Stimulated activated memory B cell treated with anti-CD40 and anti-IgM and Interleukin-4, amounts not matched to agents 10 μg/mL and 1 μg/mL and 100 μg/mL, for 72 hours (primary cell): ENCODE data around the gene TMEM236.
A peak's percentile ranks its signal among the peaks of the same experiment; 100 is the strongest.

Experiments used
- ATAC-seq: fragments of 150-1000 bp; cut with Tn5 transposase; 2 replicates; pipeline ENCODE4 v1.10.0; 2021
- H3K27ac Mint-ChIP-seq: one replicate; pipeline ENCODE4 v1.8.0; 2022; ENCODE audit warnings: mild to moderate bottlenecking, mixed read lengths
- H3K27me3 Mint-ChIP-seq: one replicate; pipeline ENCODE4 v1.8.0; 2022; ENCODE audit warnings: mixed read lengths
- H3K36me3 Mint-ChIP-seq: one replicate; pipeline ENCODE4 v1.8.0; 2022; ENCODE audit warnings: mixed read lengths
- H3K4me1 Mint-ChIP-seq: one replicate; pipeline ENCODE4 v1.8.0; 2022; ENCODE audit warnings: mixed read lengths
- H3K4me3 Mint-ChIP-seq: one replicate; pipeline ENCODE4 v1.8.0; 2022; ENCODE audit warnings: mild to moderate bottlenecking, moderate library complexity, mixed read lengths
- H3K9me3 Mint-ChIP-seq: one replicate; pipeline ENCODE4 v1.8.0; 2022; ENCODE audit warnings: mixed read lengths

Gene TMEM236

GRCh38 chr10:17790651-17791050 is 38.6 kb downstream of the TMEM236 start:
- no peak overlapping the region for H3K4me3 Mint-ChIP-seq
- ATAC-seq, result no peak
- H3K27ac Mint-ChIP-seq, result no peak overlapping the region
- H3K9me3 Mint-ChIP-seq, result no peaks in the 10 kb centered on the region
- H3K4me1 Mint-ChIP-seq, result no peaks in the 10 kb centered on the region
- H3K36me3 Mint-ChIP-seq, result no peaks in the 10 kb centered on the region
- H3K27me3 Mint-ChIP-seq, result no peaks in the 10 kb centered on the region

GRCh38 chr10:17792991-17793390 is 41.0 kb downstream of the TMEM236 start:
- Mint-ChIP-seq H3K4me1 (no peaks in the 10 kb centered on the region), H3K27me3 (no peaks in the 10 kb centered on the region), H3K9me3 (no peaks in the 10 kb centered on the region), H3K36me3 (no peaks in the 10 kb centered on the region), H3K4me3 (no peak overlapping the region), H3K27ac (no peak overlapping the region)
- no peak for ATAC-seq

GRCh38 chr10:17793823-17794644 is 42.0 kb downstream of the TMEM236 start:
- Mint-ChIP-seq H3K4me1 (no peaks in the 10 kb centered on the region), H3K9me3 (no peaks in the 10 kb centered on the region), H3K27ac (no peak overlapping the region), H3K36me3 (no peaks in the 10 kb centered on the region), H3K4me3 (no peak overlapping the region), H3K27me3 (no peaks in the 10 kb centered on the region)
- no peak for ATAC-seq

GRCh38 chr10:17795083-17795482 is 43.1 kb downstream of the TMEM236 start:
- Mint-ChIP-seq H3K36me3 (no peaks in the 10 kb centered on the region), H3K4me3 (no peak overlapping the region), H3K27ac (no peak overlapping the region), H3K4me1 (no peaks in the 10 kb centered on the region), H3K9me3 (no peaks in the 10 kb centered on the region), H3K27me3 (no peaks in the 10 kb centered on the region)
- ATAC-seq, result no peak

- Mint-ChIP-seq H3K27me3 (no peaks in the 10 kb centered on the region), H3K9me3 (no peaks in the 10 kb centered on the region), H3K27ac (no peak overlapping the region), H3K4me1 (no peaks in the 10 kb centered on the region), H3K4me3 (no peak overlapping the region), H3K36me3 (no peaks in the 10 kb centered on the region)
- no peak for ATAC-seq
Measured at GRCh38 chr10:17795813-17796594, 44.0 kb downstream of the TMEM236 start.

- no peaks in the 10 kb centered on the region for H3K9me3 Mint-ChIP-seq
- H3K4me1 Mint-ChIP-seq, result no peaks in the 10 kb centered on the region
- ATAC-seq, result no peak
- no peak overlapping the region for H3K4me3 Mint-ChIP-seq
- H3K36me3 Mint-ChIP-seq, result no peaks in the 10 kb centered on the region
- H3K27me3 Mint-ChIP-seq, result no peaks in the 10 kb centered on the region
- H3K27ac Mint-ChIP-seq, result no peak overlapping the region
Measured at GRCh38 chr10:17801507-17801906, 49.5 kb downstream of the TMEM236 start.

- ATAC-seq, result no peak
- H3K9me3 Mint-ChIP-seq, result no peaks in the 10 kb centered on the region
- no peaks in the 10 kb centered on the region for H3K27me3 Mint-ChIP-seq
- no peak overlapping the region for H3K4me3 Mint-ChIP-seq
- H3K36me3 Mint-ChIP-seq, result no peaks in the 10 kb centered on the region
- no peaks in the 10 kb centered on the region for H3K4me1 Mint-ChIP-seq
- H3K27ac Mint-ChIP-seq, result no peak overlapping the region
Measured at GRCh38 chr10:17802350-17802749, 50.3 kb downstream of the TMEM236 start.

- Mint-ChIP-seq H3K9me3 (no peaks in the 10 kb centered on the region), H3K4me3 (no peak overlapping the region)
- no peak for ATAC-seq
Measured at GRCh38 chr10:17802976-17803375, 51.0 kb downstream of the TMEM236 start.

GRCh38 chr10:17805330-17805729 is 53.3 kb downstream of the TMEM236 start:
- Mint-ChIP-seq H3K4me1 (peaks cover 9% of the 10 kb centered on the region), H3K9me3 (no peaks in the 10 kb centered on the region), H3K4me3 (no peak overlapping the region), H3K27me3 (peaks cover 19% of the 10 kb centered on the region), H3K27ac (no peak overlapping the region), H3K36me3 (no peaks in the 10 kb centered on the region)
- ATAC-seq, result no peak

More at GRCh38 chr10:17802976-17803375, 51.0 kb downstream of the TMEM236 start:
- H3K36me3 Mint-ChIP-seq, result no peaks in the 10 kb centered on the region
- H3K27me3 Mint-ChIP-seq, result no peaks in the 10 kb centered on the region
- H3K4me1 Mint-ChIP-seq, result no peaks in the 10 kb centered on the region
- no peak overlapping the region for H3K27ac Mint-ChIP-seq

GRCh38 chr10:17805921-17806577 is 54.0 kb downstream of the TMEM236 start:
- H3K9me3 Mint-ChIP-seq, result no peaks in the 10 kb centered on the region
- no peak overlapping the region for H3K4me3 Mint-ChIP-seq
- H3K27ac Mint-ChIP-seq, result no peak overlapping the region
- H3K36me3 Mint-ChIP-seq, result no peaks in the 10 kb centered on the region
- ATAC-seq, result peak; percentile 62
- peaks cover 22% of the 10 kb centered on the region for H3K27me3 Mint-ChIP-seq
- peaks cover 9% of the 10 kb centered on the region for H3K4me1 Mint-ChIP-seq

GRCh38 chr10:17808971-17809841 is 57.2 kb downstream of the TMEM236 start, which contains the start of gene MRC1:
Gene MRC1 (plus strand): TSS chr10:17809348. CDS start chr10:17809466, 118 bp downstream.
- Mint-ChIP-seq H3K36me3 (no peaks in the 10 kb centered on the region), H3K9me3 (no peaks in the 10 kb centered on the region), H3K27ac (no peak within 1 kb of the TSS), H3K27me3 (peaks cover 22% of the 10 kb centered on the region), H3K4me3 (no peak within 1 kb of the TSS), H3K4me1 (peaks cover 9% of the 10 kb centered on the region)
- peak; percentile 40 for ATAC-seq

- H3K36me3 Mint-ChIP-seq, result no peaks in the 10 kb centered on the region
- no peak overlapping the region for H3K4me3 Mint-ChIP-seq
- H3K4me1 Mint-ChIP-seq, result peaks cover 9% of the 10 kb centered on the region
- no peak overlapping the region for H3K27ac Mint-ChIP-seq
- peaks cover 38% of the 10 kb centered on the region for H3K27me3 Mint-ChIP-seq
- H3K9me3 Mint-ChIP-seq, result no peaks in the 10 kb centered on the region
- ATAC-seq, result no peak
Measured at GRCh38 chr10:17811146-17811865, 59.3 kb downstream of the TMEM236 start.

- Mint-ChIP-seq H3K36me3 (no peaks in the 10 kb centered on the region), H3K4me3 (no peak overlapping the region), H3K9me3 (no peaks in the 10 kb centered on the region), H3K27me3 (peaks cover 23% of the 10 kb centered on the region), H3K27ac (no peak overlapping the region), H3K4me1 (peaks cover 3% of the 10 kb centered on the region)
- no peak for ATAC-seq
Measured at GRCh38 chr10:17814973-17815372, 63.0 kb downstream of the TMEM236 start.

GRCh38 chr10:17816199-17816598 is 64.2 kb downstream of the TMEM236 start:
- no peak for ATAC-seq
- H3K36me3 Mint-ChIP-seq, result no peaks in the 10 kb centered on the region
- H3K4me1 Mint-ChIP-seq, result no peaks in the 10 kb centered on the region
- H3K9me3 Mint-ChIP-seq, result no peaks in the 10 kb centered on the region
- H3K27ac Mint-ChIP-seq, result no peak overlapping the region
- peaks cover 16% of the 10 kb centered on the region for H3K27me3 Mint-ChIP-seq
- H3K4me3 Mint-ChIP-seq, result no peak overlapping the region
